ENCODE data around the gene PDXP.

GRCh38 chr22:37625737-37626136 is 32.8 kb upstream of the PDXP start:
- no peak for TF ChIP-seq ZNF274 (IDR thresholded peaks at IDR 0.05; ENCODE audit: low read depth, low read length)
- no peak for TF ChIP-seq YY1 (IDR thresholded peaks at IDR 0.05; ENCODE audit: insufficient read depth, insufficient read length)
- no peak for TF ChIP-seq SUZ12 (IDR thresholded peaks at IDR 0.05; ENCODE audit: extremely low read depth, insufficient read depth, insufficient read length)

Data from NT2/D1 (cell line).